Left kidney (tissue), 8 donors: ENCODE results near the gene SEC61A2. TPM values are rescaled to one million over a fixed set of nuclear protein-coding genes. Genes with fewer than 3 reads are reported as not detected.
A peak's percentile ranks its signal among the peaks of the same experiment; 100 is the strongest.
"Not testable (repeated sequence)": the region's sequence is repeated elsewhere in the genome, so short reads cannot be mapped to it uniquely, and the experiment has no call there.

Source experiments
- DNase-seq: peaks from one replicate; pipeline ENCODE4 v3.0.0-alpha.2; 2013
- long read RNA-seq, 8 donors: transcript quantifications; one replicate each; lab custom pipeline, GENCODE V29; 2026
- polyA plus RNA-seq: library from polyadenylated mRNA; unstranded; fragments of 120-200 nt; gene quantifications from one replicate; pipeline ENCODE4 v1.2.1, GENCODE V29; 2013; ENCODE audit not compliant: insufficient read length

Gene SEC61A2
- polyA plus RNA-seq: 32.3 TPM
- long read RNA-seq, donor 1, partial matches to known transcripts: 42 of 47 reads
- long read RNA-seq, donor 1, other reads (novel, unspliced or antisense): 5 of 47 reads
- long read RNA-seq, donor 2, partial matches to known transcripts: 115 of 125 reads
- long read RNA-seq, donor 2, other reads (novel, unspliced or antisense): 8 of 125 reads
- long read RNA-seq, donor 3, partial matches to known transcripts: 28 of 62 reads
- long read RNA-seq, donor 3, other reads (novel, unspliced or antisense): 34 of 62 reads
- long read RNA-seq, donor 4: 0 reads
- long read RNA-seq, donor 5, partial matches to known transcripts: 106 of 196 reads
- long read RNA-seq, donor 5, other reads (novel, unspliced or antisense): 90 of 196 reads
- long read RNA-seq, donor 6, partial matches to known transcripts: 11 of 13 reads
- long read RNA-seq, donor 6, other reads (novel, unspliced or antisense): 0 of 13 reads
- long read RNA-seq, donor 7, partial matches to known transcripts: 74 of 136 reads
- long read RNA-seq, donor 7, other reads (novel, unspliced or antisense): 61 of 136 reads
- long read RNA-seq, donor 8, partial matches to known transcripts: 12 of 14 reads
- long read RNA-seq, donor 8, other reads (novel, unspliced or antisense): 0 of 14 reads

DNA sequence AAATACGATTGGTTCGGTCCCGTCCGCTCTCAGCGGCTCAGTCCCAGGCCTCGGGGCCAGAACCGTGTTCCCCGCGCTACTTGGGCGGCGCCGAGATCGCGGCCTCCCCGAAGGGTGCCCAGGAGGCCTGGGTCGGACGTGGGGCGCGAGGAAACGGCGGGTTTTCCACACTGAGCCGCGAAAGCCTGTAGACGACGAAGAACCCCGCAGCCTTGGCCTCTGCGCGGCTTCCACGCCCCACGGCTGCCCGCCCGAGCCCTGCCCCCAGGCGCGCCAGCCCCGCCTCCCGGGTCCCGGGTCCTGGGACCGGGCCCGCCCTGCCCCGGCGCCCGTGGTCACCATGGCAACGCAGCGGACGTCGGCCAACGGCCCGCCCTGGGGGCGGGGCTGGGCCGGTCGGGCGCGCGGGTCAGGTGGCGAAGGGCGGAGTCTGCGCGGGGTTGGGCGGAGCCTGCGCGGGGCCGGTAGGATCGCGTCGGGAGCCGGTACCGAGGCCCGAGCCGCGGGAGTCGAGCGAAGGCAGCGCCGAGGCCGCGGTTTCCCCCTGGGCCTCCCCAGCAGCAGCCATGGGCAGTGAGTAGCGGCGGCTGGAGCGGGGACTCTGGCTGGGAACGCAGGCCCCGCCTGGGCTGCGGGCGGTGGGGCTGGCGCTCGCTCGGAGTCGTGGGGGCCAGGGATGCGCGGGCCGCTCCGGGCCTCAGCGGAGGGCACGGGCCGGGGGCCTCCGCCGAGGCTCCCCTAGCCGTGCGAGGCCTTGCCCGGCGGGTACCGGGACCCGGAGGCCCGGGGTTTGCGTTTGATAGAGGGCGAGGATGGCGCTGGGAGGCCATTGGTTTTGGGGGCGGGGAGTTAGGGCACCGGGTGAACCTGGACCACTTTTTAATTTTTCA is at the start of gene SEC61A2:
Gene SEC61A2, plus strand, starts transcription at position 456 of the 890 bp plus-strand sequence. Its CDS starts 111 bp downstream, at position 567.
- DNase-seq: peak; percentile 94

- no peak for DNase-seq
Measured at GRCh38 chr10:12081470-12081869, 48.0 kb upstream of the SEC61A2 start.

DNA sequence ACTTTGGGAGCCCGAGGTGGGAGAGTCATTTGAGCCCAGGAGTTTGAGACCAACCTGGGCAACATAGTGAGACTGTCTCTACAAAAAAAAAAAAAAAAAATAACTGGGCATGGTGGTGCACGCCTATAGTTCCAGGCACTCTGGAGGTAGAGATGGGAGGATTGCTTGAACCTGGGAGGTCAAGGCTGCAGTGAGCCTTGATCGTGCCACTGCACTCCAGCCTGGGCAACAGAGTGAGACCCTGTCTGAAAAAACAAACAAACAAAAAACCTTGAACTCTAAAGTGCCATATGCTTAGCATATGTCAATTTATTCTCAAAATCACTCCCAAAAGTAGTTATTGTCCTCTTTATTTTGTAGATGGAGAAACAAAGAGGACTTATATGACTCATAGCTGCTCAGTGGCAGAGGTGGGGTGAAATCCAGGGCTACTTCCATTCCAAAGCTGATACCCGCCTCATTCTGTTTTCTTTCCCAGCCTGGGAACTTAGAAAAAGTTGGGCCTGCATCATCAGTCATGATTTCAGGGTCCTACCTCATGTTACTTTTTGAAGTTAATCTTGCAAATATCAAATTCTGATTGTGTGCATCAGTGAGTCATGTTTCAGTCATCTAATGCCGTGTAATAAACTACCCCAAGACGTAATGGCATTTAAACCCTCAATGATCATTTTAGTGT is 47.5 kb upstream of the SEC61A2 start:
- DNase-seq: no peak

GRCh38 chr10:12088919-12089318 is 40.6 kb upstream of the SEC61A2 start:
- no peak for DNase-seq

GRCh38 chr10:12091421-12091820 is 38.1 kb upstream of the SEC61A2 start:
- DNase-seq: no peak

- DNase-seq: not testable (repeated sequence)
Measured at GRCh38 chr10:12097361-12097760, 32.1 kb upstream of the SEC61A2 start.

DNA sequence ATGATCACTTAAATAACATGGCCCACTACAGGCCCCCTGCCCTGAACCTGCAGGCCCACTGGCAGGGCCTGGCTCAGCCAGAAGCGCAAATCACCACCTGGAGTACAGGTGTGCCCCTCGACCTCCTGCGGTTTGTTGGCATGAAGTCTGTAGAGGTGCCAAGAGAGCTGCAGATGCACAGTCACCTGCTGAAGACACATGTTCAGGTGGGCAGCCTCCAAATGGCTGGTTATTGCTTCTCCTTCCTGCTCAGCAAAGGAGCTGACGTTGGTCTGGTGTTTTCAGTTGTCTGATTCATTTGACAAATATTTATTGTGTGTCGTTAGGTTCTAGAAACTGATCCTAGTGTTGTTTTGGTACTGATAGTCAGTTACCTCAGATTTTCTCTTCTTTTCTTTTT is 31.7 kb upstream of the SEC61A2 start:
- no peak for DNase-seq

DNA sequence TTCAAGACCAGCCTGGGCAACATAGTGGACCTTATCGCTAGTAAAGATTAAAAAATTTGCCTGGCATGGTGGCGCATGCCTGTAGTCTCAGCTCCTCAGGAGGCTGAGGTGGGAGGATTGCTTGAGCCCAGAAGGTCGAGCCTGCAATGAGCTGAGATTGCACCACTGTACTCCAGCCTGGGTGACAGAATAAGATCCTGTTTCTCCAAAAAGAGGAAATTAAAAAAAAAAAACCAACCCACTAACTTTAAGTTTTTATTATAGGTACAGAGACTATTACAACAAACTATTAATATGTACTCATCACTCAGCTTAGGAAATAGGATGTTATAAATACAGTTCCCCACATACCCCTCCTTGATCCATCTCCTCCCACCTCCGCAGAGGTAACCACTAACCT is 30.5 kb upstream of the SEC61A2 start:
- DNase-seq: no peak

DNA sequence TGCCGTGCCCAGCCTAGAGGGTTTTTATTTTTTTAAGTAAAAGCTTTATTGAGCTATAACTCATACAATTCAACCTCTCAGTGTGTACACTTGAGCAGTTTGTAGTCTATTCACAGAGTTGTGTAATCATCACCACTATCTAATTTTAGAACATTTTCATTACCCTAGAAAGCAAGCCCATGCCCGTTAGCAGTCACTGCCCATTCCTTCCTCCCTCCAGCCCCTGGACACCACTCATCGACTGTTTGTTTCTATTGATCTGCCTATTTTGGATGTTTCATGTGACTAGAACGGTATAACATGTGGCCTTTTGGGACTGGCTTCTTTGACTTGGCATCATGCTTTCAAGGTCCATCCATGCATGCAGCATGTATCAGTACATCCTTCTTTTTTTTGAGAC is 25.7 kb upstream of the SEC61A2 start:
- DNase-seq: no peak

DNA sequence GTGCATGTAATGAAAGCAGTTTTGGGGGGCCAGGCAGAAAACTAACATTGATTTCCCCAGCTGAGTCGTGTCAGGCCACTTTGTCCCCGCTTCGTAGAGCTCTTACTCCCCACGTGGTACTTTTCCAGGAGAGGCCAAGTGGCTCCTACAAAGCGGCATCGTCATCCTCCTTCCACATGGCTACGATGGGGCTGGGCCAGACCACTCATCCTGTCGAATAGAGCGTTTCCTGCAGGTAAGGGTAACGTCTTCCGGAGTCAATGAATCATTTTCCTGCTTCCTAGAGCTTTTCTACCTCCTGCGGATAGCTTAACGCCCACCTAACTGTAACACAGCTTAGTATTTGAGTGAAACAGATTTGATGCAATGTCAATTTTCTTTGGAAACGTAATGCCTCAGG is 21.7 kb upstream of the SEC61A2 start:
- DNase-seq: no peak

GRCh38 chr10:12109286-12109685 is 20.2 kb upstream of the SEC61A2 start:
- no peak for DNase-seq

DNA sequence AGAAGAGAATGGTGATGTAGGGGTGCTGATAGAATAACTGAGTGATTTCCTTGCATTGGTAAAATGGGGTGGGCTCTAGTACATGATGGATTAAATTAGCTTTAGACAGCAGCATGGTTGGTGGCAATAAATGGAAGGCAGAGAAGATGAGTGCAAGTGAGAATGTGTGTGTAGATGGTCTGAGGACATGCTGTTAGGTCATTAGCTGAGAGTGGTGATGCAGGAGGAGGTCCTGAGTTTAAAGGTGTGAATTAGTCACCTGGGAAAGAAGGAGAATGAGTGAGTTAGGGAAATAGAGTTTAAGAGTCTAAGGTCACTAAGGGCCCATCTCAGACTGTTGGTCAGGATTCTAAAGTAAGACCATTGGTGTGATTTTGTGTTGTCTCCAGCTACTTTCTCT is 17.9 kb upstream of the SEC61A2 start:
- DNase-seq: no peak

GRCh38 chr10:12113627-12114026 is 15.8 kb upstream of the SEC61A2 start:
- no peak for DNase-seq

- DNase-seq: no peak
Measured at GRCh38 chr10:12121673-12122072, 7.8 kb upstream of the SEC61A2 start.

DNA sequence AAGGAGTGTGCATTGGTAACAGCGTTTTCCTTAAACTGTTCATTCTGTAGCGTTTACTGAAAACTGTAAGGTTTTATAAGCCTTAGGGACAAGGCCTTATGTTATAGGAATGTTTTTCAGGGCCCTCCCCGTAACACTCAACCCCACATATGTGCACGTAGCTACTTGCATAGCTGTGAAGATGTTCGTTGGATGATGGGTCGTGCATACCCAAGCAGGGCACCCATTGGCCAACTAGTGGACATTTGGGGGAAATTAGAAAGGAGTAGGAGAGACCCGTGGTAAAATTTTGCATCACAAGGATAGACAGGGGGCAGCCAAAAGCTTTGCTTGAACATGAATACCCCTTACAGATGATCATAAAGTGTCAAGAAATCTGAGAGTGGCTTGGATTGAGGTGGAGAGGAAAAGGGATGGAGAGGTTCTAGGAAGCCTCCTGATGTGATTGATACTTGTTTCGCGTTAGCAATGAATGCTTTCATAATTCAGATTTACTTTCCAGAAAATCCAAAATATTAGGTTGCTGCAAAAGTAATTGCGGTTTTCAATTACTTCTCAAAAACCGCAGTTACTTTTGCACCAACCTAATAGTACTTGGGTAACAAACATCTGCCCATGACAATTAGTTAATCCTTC is 878 bp downstream of the SEC61A2 start:
- DNase-seq: peak; percentile 62

- DNase-seq: no peak
Measured at GRCh38 chr10:12135631-12136030, 6.2 kb downstream of the SEC61A2 start.

DNA sequence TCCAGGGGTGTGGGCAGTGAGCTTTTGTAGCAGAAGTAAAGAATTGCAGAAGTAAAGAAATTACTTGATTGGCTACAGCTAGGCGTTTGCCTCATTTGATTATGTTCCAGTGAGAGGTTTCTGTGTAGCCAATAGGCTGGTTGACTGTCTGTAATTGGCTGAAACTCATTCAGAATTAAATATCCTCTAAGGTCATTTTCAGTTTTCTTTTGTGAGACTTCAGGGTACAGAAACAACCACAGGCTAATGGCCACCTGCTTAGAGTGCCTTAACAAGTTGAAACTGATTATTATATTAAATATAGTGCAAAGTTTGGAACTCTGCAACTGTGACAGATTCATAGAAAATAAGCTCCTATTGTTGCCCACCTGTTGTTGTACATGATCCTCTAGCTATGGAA is 10.6 kb downstream of the SEC61A2 start:
- DNase-seq: no peak

- no peak for DNase-seq
Measured at GRCh38 chr10:12144538-12144937, 15.1 kb downstream of the SEC61A2 start.

DNA sequence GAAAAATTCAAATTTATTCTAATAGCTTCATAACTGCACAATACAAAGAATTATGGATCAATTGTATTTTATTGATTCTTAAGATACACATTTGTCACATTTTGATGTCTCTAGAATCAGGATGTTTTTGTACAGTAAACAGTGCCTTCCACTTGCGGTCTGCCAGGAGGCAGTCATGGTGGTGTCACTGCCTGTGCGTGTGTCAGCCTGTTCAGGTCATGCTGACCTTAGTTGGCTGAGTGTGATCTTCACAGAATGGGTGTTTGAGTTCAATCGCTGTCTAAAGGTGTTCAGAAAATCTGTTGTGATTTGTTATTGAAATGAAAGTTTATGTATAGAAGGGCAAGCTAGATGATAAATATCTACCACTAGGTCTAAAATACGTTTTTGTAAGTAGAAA is 20.7 kb downstream of the SEC61A2 start:
- no peak for DNase-seq

GRCh38 chr10:12154516-12154915 is 25.0 kb downstream of the SEC61A2 start:
- no peak for DNase-seq

- no peak for DNase-seq
Measured at GRCh38 chr10:12156367-12157123, 27.1 kb downstream of the SEC61A2 start.
